Nephron (organoid): ENCODE results near the gene MAD1L1.
A peak's percentile ranks its signal among the peaks of the same experiment; 100 is the strongest.

Experiments
- H3K27ac Mint-ChIP-seq, 3 experiments: 2 replicates each; pipeline ENCODE4 v1.8.0; 2020; ENCODE audit warnings: mixed read lengths in 3 of 3, mild to moderate bottlenecking in 2 of 3, moderate library complexity in 1 of 3
- H3K27me3 Mint-ChIP-seq: 2 replicates; pipeline ENCODE4 v1.8.0; 2021; ENCODE audit warnings: low read depth, mild to moderate bottlenecking, moderate library complexity, mixed read lengths
- H3K36me3 Mint-ChIP-seq: 2 replicates; pipeline ENCODE4 v1.8.0; 2020; ENCODE audit warnings: low read depth, mixed read lengths
- H3K4me1 Mint-ChIP-seq: 2 replicates; pipeline ENCODE4 v1.8.0; 2020; ENCODE audit warnings: mixed read lengths
- H3K4me3 Mint-ChIP-seq, 3 experiments: 2 replicates each; pipeline ENCODE4 v1.8.0; 2020; ENCODE audit warnings: mild to moderate bottlenecking in 3 of 3, mixed read lengths in 3 of 3, moderate library complexity in 2 of 3
- H3K9me3 Mint-ChIP-seq: 2 replicates; pipeline ENCODE4 v1.8.0; 2020; ENCODE audit warnings: mixed read lengths
- CTCF ChIP-seq, 3 experiments: fragments of 200-600 bp; sonication (generic); IDR thresholded peaks; one replicate each; pipeline ENCODE4 v1.5.0; 2021; ENCODE audit warnings: antibody characterized with exemption in 3 of 3; ENCODE audit not compliant: unreplicated experiment in 3 of 3

The MAD1L1 gene

DNA sequence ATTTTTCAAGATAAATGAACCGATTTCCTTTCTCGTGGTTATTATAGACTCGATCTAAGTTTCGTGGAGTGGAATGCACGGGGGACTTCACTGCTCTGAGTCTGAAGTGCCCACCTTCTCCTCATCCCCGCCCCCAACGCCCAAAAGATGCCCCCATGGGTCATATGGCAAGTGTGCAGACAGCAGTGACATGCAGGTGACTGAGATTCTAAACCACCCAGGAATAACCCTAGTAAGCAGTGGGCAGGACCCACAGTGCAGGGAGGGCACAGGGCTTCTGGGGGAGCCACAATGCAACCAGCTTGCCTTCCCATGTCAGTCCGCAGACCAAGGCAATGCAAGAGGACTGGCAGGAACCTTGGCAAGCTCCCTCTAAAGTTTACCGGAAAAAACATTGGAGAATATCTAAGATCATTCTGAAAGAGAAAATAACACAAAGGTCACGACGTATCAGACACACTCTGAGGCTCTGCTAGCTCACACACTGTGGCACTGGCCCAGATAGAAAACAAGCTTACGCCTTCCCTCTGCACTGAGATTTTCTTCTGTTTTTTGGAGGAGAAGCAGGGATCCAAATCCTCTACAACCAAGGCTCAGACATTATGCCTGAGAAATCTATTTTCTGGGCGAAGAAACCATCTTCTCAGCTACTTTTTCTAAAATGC, 239.6 kb downstream of the MAD1L1 start:
- TF ChIP-seq CTCF (IDR thresholded peaks at IDR 0.05; ENCODE audit: unreplicated experiment in 3 of 3), result no peak
- Mint-ChIP-seq H3K36me3 (no peaks in the 10 kb centered on the region), H3K27ac (peak overlapping the region in 2 of 3 experiments; percentile 23 to 69), H3K4me3 (no peak overlapping the region), H3K9me3 (no peaks in the 10 kb centered on the region), H3K4me1 (peaks cover 16% of the 10 kb centered on the region), H3K27me3 (no peaks in the 10 kb centered on the region)

DNA sequence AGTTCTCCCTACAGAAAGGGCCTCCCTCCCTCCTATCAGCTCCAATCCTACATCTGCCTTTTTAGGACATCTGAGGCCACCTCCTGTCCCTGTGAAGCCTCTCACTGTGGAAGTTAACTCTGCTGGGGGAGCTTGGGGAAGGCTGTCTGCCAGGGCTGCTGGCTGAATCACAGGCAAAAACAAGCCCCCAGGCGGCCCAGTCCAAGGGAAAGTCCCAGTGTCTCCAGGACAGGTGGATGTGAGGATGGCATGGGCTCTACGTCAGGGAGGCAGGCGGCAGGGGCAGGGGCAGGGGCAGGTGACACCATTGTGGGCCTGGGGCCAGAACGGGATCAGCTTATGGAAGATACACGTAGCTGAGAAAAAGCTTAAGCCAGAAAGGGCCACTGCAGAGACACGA, 240.2 kb downstream of the MAD1L1 start:
- H3K4me3 Mint-ChIP-seq, result no peak overlapping the region
- TF ChIP-seq CTCF (IDR thresholded peaks at IDR 0.05; ENCODE audit: unreplicated experiment in 3 of 3), result no peak
- no peaks in the 10 kb centered on the region for H3K9me3 Mint-ChIP-seq
- no peaks in the 10 kb centered on the region for H3K27me3 Mint-ChIP-seq
- H3K4me1 Mint-ChIP-seq, result peaks cover 16% of the 10 kb centered on the region
- no peaks in the 10 kb centered on the region for H3K36me3 Mint-ChIP-seq
- no peak overlapping the region for H3K27ac Mint-ChIP-seq

DNA sequence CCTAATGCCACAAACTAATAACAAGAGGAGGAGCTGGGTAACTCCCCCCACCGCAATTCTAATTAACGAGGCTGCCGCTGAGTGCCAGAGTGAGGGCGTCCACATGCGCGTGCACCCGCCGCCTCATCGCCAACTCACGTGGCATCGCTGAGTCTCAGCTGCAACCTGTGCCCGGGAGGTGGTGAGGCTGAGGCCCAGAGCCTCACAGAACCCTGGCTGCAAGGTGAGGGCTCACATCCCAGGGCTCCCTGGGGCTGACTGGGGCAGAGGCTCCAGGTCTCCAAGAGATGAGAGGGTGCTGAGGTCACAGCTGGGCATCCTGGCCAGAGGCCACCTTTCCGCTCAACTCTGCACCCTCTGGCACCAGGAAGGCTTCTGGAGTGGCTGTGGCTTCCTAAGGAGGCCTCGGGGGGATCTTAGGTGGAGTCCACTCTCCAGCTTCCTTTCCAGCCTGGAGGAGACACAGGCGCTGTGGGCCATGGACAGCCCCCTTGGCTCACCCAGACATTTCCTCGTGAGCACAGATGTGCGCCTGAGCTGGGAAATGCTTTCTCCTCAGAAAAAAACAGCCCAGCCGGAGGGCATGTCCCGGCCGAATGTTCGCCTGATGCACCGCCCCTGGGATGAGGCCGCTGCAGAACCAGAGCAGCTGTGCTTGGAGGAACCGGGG, 242.6 kb downstream of the MAD1L1 start:
- H3K36me3 Mint-ChIP-seq, result no peaks in the 10 kb centered on the region
- no peaks in the 10 kb centered on the region for H3K9me3 Mint-ChIP-seq
- no peaks in the 10 kb centered on the region for H3K27me3 Mint-ChIP-seq
- TF ChIP-seq CTCF (IDR thresholded peaks at IDR 0.05; ENCODE audit: unreplicated experiment in 3 of 3), result no peak
- H3K4me3 Mint-ChIP-seq, result no peak overlapping the region
- peaks cover 16% of the 10 kb centered on the region for H3K4me1 Mint-ChIP-seq
- H3K27ac Mint-ChIP-seq, result no peak overlapping the region

DNA sequence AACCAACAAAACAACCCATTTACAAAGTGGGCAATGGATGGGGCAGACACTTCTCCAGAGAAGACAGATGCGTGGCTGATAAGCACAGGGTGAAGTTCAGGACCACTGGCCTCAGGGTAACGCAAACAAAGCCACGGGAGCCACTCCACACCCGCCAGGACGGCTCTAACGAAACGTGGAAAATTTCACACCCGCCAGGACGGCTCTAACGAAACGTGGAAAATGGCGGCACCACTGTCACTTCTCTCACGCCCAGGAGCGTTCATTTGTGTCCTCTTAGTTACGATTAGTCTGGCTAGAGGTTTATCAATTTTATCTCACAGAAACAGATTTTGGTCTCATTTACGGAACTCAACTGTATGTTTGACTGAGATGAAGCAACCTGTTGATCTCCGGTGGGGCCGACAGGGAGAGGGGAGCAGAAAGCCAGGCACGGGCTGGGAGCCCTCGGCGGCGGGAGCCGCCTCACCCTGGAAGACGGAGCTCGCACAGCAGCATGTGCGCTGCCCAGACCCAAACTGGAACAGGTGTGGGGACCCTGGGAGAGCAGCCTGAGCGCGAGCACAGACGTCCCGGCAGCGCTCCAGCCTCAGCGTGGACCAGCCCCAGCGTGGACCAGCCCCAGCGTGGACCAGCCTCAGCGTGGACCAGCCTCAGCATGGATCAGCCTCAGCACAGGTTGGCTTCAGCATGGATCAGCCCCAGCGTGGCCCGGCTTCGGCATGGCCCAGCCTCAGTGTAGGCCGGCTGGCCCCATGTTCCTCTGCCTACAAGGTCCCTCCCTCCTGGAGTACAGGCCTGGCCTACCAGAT, 243.5 kb downstream of the MAD1L1 start:
- Mint-ChIP-seq H3K9me3 (no peaks in the 10 kb centered on the region), H3K4me1 (peaks cover 16% of the 10 kb centered on the region), H3K27ac (no peak overlapping the region), H3K27me3 (no peaks in the 10 kb centered on the region), H3K4me3 (no peak overlapping the region), H3K36me3 (no peaks in the 10 kb centered on the region)
- TF ChIP-seq CTCF (IDR thresholded peaks at IDR 0.05; ENCODE audit: unreplicated experiment in 3 of 3), result no peak

DNA sequence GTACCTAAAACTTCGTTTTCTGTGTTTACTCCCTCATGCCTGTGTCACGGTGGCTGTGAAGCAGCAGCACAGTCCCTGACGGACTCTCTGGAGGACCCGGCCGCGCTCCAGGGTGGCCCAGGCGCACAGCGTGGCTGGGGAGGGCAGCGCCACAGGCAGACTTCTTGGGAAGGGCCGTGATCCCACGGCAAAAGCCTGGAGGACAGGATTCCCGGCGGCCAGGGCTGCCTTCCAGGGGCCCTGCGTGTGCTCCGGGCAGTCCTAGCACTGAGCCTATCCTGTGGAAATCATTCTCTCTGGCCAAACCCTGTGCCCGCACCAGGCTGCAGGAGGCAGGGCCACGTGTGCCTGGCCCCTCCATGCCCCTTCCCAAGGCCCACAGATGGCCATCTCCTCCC, 244.2 kb downstream of the MAD1L1 start:
- TF ChIP-seq CTCF (IDR thresholded peaks at IDR 0.05; ENCODE audit: unreplicated experiment in 3 of 3), result no peak
- no peaks in the 10 kb centered on the region for H3K9me3 Mint-ChIP-seq
- H3K36me3 Mint-ChIP-seq, result no peaks in the 10 kb centered on the region
- H3K27me3 Mint-ChIP-seq, result no peaks in the 10 kb centered on the region
- peaks cover 14% of the 10 kb centered on the region for H3K4me1 Mint-ChIP-seq
- no peak overlapping the region for H3K27ac Mint-ChIP-seq
- H3K4me3 Mint-ChIP-seq, result no peak overlapping the region
